Neuronal stem cell (in vitro differentiated cells): ENCODE measurements around the gene KRT15.

Source experiments
- DNase-seq: peaks from one replicate; pipeline ENCODE4 v3.0.0-alpha.2; 2013; ENCODE audit warnings: low spot score
- H2AFZ ChIP-seq: one replicate; pipeline ENCODE4 v1.6.1; 2013; ENCODE audit warnings: mild to moderate bottlenecking, low read length, inconsistent platforms
- H2AK5ac ChIP-seq: 2 replicates; pipeline ENCODE4 v1.6.1; 2013; ENCODE audit warnings: low read depth, mild to moderate bottlenecking, inconsistent platforms, low read length, moderate library complexity, mixed read lengths
- H2BK120ac ChIP-seq: 2 replicates; pipeline ENCODE4 v1.6.1; 2013; ENCODE audit warnings: low read depth, mild to moderate bottlenecking, inconsistent platforms, low read length, moderate library complexity, mixed read lengths
- H2BK12ac ChIP-seq: one replicate; pipeline ENCODE4 v1.6.1; 2013; ENCODE audit warnings: low read length, inconsistent platforms
- H2BK15ac ChIP-seq: 2 replicates; pipeline ENCODE4 v1.6.1; 2013; ENCODE audit warnings: mild to moderate bottlenecking, low read length, inconsistent platforms, mixed read lengths
- H2BK5ac ChIP-seq: one replicate; pipeline ENCODE4 v1.6.1; 2013; ENCODE audit warnings: inconsistent platforms, mild to moderate bottlenecking, low read length, moderate library complexity
- H3K14ac ChIP-seq: one replicate; pipeline ENCODE4 v1.6.1; 2013; ENCODE audit warnings: low read length, inconsistent platforms
- H3K18ac ChIP-seq: 2 replicates; pipeline ENCODE4 v1.6.1; 2013; ENCODE audit warnings: low read length, inconsistent platforms
- H3K23ac ChIP-seq: 2 replicates; pipeline ENCODE4 v1.6.1; 2013; ENCODE audit warnings: low read depth, mild to moderate bottlenecking, mixed read lengths, low read length, inconsistent platforms; ENCODE audit not compliant: poor library complexity
- H3K27ac ChIP-seq: replicated peaks from 3 replicates; pipeline ENCODE4 v1.5.1; 2013; ENCODE audit warnings: low read length, inconsistent platforms
- H3K27me3 ChIP-seq, 3 experiments: 2 replicates each; pipeline ENCODE4 v1.6.1; 2013; ENCODE audit warnings: low read length in 3 of 3, mild to moderate bottlenecking in 2 of 3, inconsistent platforms in 1 of 3, low read depth in 1 of 3, mixed read lengths in 1 of 3, moderate library complexity in 1 of 3; ENCODE audit not compliant: control insufficient read depth in 3 of 3, insufficient read depth in 3 of 3
- H3K36me3 ChIP-seq, 2 donors: replicated peaks in 1 of 2; 2 replicates each; pipeline ENCODE4 v1.6.1; 2013; ENCODE audit warnings: low read length in 2 of 2; ENCODE audit not compliant: control insufficient read depth in 2 of 2, insufficient read depth in 2 of 2
- H3K4ac ChIP-seq: 2 replicates; pipeline ENCODE4 v1.6.1; 2013; ENCODE audit warnings: inconsistent platforms, mild to moderate bottlenecking, low read length, moderate library complexity
- H3K4me1 ChIP-seq, 2 donors: 1 replicate in 1 of 2; 2 replicates in 1 of 2; pipeline ENCODE4 v1.6.1; 2013; ENCODE audit warnings: low read length in 2 of 2, low read depth in 1 of 2; ENCODE audit not compliant: control insufficient read depth in 2 of 2, insufficient read depth in 1 of 2
- H3K4me2 ChIP-seq: one replicate; pipeline ENCODE4 v1.6.1; 2013; ENCODE audit warnings: mild to moderate bottlenecking, low read length, inconsistent platforms; ENCODE audit not compliant: insufficient read depth, poor library complexity, severe bottlenecking
- H3K4me3 ChIP-seq, 2 donors: 2 replicates each; pipeline ENCODE4 v1.5.1; 2013; ENCODE audit warnings: low read length in 2 of 2, mild to moderate bottlenecking in 2 of 2, inconsistent platforms in 1 of 2, moderate library complexity in 1 of 2
- H3K79me1 ChIP-seq: one replicate; pipeline ENCODE4 v1.6.1; 2013; ENCODE audit warnings: low read depth, mild to moderate bottlenecking, inconsistent platforms, low read length, moderate library complexity
- H3K9ac ChIP-seq: one replicate; pipeline ENCODE4 v1.6.1; 2013; ENCODE audit warnings: mild to moderate bottlenecking, low read depth, low read length, inconsistent platforms; ENCODE audit not compliant: poor library complexity
- H3K9me3 ChIP-seq, 2 donors: replicated peaks in 1 of 2; 2 replicates each; pipeline versions ENCODE3 to v1.6.1; 2013; ENCODE audit warnings: low read length in 2 of 2, mild to moderate bottlenecking in 2 of 2, inconsistent platforms in 1 of 2, low read depth in 1 of 2, mixed read lengths in 1 of 2, moderate library complexity in 1 of 2; ENCODE audit not compliant: control insufficient read depth in 2 of 2, insufficient read depth in 1 of 2
- H4K8ac ChIP-seq: one replicate; pipeline ENCODE4 v1.6.1; 2013; ENCODE audit warnings: low read depth, mild to moderate bottlenecking, inconsistent platforms, low read length, moderate library complexity
- H4K91ac ChIP-seq: one replicate; pipeline ENCODE4 v1.6.1; 2013; ENCODE audit warnings: low read length, low read depth, mild to moderate bottlenecking, inconsistent platforms; ENCODE audit not compliant: poor library complexity
- WGBS, 2 donors: extraction: QIAGEN DNeasy Blood & Tissue Kit; methylation state at CpG; one replicate each; pipeline ENCODE4 v1.1.7; 2013; ENCODE audit warnings: missing lambda C conversion rate in 2 of 2, mixed read lengths in 1 of 2; ENCODE audit not compliant: insufficient read length in 2 of 2, insufficient replicate concordance in 1 of 2; ENCODE audit errors: extremely low coverage in 2 of 2; 5-methylcytosine and 5-hydroxymethylcytosine counted together

Gene KRT15

DNA sequence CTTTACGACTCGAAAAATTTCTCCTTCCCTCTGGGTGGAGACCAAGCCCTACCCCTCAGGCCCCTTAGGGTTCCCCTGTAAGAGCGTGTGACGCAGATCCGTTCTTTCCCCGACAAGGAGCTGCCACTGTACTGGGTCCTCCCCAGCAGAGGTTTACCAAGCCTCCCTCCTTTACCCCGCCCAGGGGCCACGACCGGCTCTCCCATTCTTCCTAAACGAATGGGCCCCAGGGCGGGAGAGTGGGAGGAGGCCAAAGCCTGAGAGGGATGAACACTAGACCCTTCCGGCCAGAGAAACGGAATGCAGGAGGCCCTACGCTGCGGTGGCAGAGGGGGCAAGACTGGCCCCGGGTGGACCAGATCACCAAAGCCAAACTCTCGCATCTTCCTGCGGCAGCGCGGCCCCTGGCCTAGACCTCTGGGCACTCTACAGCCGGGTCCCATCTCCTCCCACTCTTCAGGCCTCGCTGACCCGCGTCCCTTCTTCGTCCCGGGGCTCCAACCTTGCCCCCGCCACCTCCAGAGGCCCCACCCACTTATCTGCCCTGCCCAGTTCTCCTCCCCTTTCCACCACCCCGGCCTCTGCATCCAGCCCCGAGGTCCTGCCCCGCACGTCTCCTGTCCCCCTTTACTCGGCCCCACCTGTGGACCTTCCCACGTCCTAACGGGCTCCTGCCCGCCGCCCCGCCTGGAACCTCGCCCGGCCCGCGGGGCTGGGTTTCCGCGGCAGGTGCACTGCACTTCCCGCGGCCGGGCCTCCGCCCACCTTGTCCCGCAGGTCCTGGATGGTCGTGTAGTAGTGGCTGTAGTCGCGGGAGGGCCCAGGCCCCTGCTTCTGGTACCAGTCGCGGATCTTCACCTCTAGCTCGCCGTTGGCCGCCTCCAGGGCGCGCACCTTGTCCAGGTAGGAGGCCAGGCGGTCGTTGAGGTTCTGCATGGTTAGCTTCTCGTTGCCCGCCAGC, 8.7 kb upstream of the KRT15 start:
- Histone ChIP-seq H3K4me1 (peaks cover 0 to 19% of the 10 kb centered on the region in 2 donors), H3K4me2 (peak overlapping the region; percentile 87), H3K27me3 (peaks cover 0 to 77% (median 0%) of the 10 kb centered on the region in 3 experiments), H4K91ac (peak overlapping the region; percentile 95), H2BK15ac (peak overlapping the region; percentile 99), H3K27ac (peak overlapping the region; percentile 69), H2BK5ac (peak overlapping the region; percentile 97), H2BK120ac (peak overlapping the region; percentile 97), H3K23ac (peak overlapping the region; percentile 99), H3K4me3 (peak overlapping the region in 1 of 2 donors; percentile 94), H4K8ac (peak overlapping the region; percentile 93), H3K4ac (peak overlapping the region; percentile 94), H2AK5ac (peak overlapping the region; percentile 99), H2BK12ac (peak overlapping the region; percentile 88), H2AFZ (peak overlapping the region; percentile 61), H3K9ac (peak overlapping the region; percentile 99), H3K14ac (peak overlapping the region; percentile 100), H3K79me1 (peaks cover 5% of the 10 kb centered on the region), H3K36me3 (peaks cover 0 to 22% of the 10 kb centered on the region in 2 donors), H3K9me3 (no peaks in the 10 kb centered on the region), H3K18ac (peak overlapping the region; percentile 99)
- no CpG with 5 or more reads among the region's 62 CpGs for WGBS, 2 donors
- peak; percentile 26 for DNase-seq

DNA sequence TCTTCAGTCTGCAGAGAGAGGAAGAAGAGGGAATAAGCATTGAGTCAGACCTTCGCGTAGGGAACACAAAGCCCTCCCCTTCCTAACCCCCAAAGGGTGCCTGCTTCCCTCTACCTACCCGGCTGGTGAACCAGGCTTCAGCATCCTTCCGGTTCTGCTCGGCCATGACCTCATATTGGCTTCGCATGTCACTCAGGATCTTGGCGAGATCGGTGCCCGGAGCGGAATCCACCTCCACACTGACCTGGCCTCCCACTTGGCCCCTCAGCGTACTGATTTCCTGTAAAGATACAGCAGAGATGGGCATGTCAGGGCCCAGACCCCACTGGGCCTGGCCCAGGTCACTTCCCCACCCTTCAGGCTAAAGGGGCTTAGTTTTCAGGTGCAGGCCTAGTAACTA, 5.6 kb upstream of the KRT15 start:
- Histone ChIP-seq H3K36me3 (peaks cover 0 to 22% of the 10 kb centered on the region in 2 donors), H2BK15ac (no peak overlapping the region), H3K14ac (no peak overlapping the region), H2AFZ (no peak overlapping the region), H3K27me3 (peaks cover 0 to 49% (median 0%) of the 10 kb centered on the region in 3 experiments), H3K79me1 (peaks cover 5% of the 10 kb centered on the region), H2BK5ac (no peak overlapping the region), H3K4ac (no peak overlapping the region), H3K4me3 (no peak overlapping the region), H3K4me2 (no peak overlapping the region), H2AK5ac (no peak overlapping the region), H3K27ac (no peak overlapping the region), H2BK120ac (no peak overlapping the region), H3K9me3 (no peaks in the 10 kb centered on the region), H3K4me1 (peaks cover 0 to 12% of the 10 kb centered on the region in 2 donors), H3K18ac (no peak overlapping the region), H4K91ac (no peak overlapping the region), H4K8ac (no peak overlapping the region), H2BK12ac (no peak overlapping the region), H3K23ac (peak overlapping the region; percentile 46), H3K9ac (no peak overlapping the region)
- no CpG with 5 or more reads among the region's 11 CpGs for WGBS, 2 donors
- no peak for DNase-seq

- Histone ChIP-seq H2BK15ac (no peak overlapping the region), H3K4me2 (no peak overlapping the region), H4K8ac (no peak overlapping the region), H3K4me3 (no peak overlapping the region), H2BK120ac (peak overlapping the region; percentile 35), H3K4ac (no peak overlapping the region), H2BK5ac (no peak overlapping the region), H4K91ac (no peak overlapping the region), H3K36me3 (peaks cover 0 to 22% of the 10 kb centered on the region in 2 donors), H3K27ac (no peak overlapping the region), H3K9me3 (no peaks in the 10 kb centered on the region), H3K23ac (peak overlapping the region; percentile 66), H3K27me3 (peaks cover 0 to 45% (median 0%) of the 10 kb centered on the region in 3 experiments), H3K4me1 (peaks cover 0 to 8% of the 10 kb centered on the region in 2 donors), H3K9ac (no peak overlapping the region), H3K14ac (no peak overlapping the region), H3K79me1 (peaks cover 5% of the 10 kb centered on the region), H2BK12ac (no peak overlapping the region), H2AFZ (no peak overlapping the region), H3K18ac (no peak overlapping the region), H2AK5ac (no peak overlapping the region)
- no peak for DNase-seq
- WGBS, 2 donors = no CpG with 5 or more reads among the region's 19 CpGs
Observed at GRCh38 chr17:41523787-41524186, 5.1 kb upstream of the KRT15 start.

DNA sequence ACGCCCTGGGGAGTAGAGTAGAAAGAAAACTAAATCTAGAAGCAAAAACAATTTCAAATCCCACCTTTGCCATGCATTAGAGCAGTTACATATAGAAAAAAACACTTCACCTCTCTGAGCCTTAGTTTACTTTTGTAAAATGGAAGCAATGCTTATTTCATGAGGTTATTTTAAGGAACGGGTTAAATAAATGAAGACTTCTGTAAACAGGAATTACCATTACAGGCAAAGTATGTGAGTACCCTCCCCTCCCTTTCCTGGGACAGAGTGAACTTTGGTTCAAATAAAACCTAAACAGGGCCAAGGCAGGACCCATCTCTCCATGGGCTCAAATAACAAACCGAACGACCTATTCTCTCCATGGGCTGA, 4.5 kb upstream of the KRT15 start:
- WGBS, 2 donors = no CpG with 5 or more reads among the region's 4 CpGs

More for the DNA sequence above, 4.5 kb upstream of the KRT15 start:
- H3K27ac ChIP-seq = no peak overlapping the region
- H3K18ac ChIP-seq = no peak overlapping the region
- H3K27me3 ChIP-seq = peaks cover 0 to 40% (median 0%) of the 10 kb centered on the region in 3 experiments
- H2BK12ac ChIP-seq = no peak overlapping the region
- no peak overlapping the region for H2AK5ac ChIP-seq
- no peak overlapping the region for H2AFZ ChIP-seq
- no peak overlapping the region for H3K4me2 ChIP-seq
- H3K23ac ChIP-seq = no peak overlapping the region
- H4K91ac ChIP-seq = no peak overlapping the region
- no peak overlapping the region for H2BK5ac ChIP-seq
- H3K9me3 ChIP-seq = no peaks in the 10 kb centered on the region
- peaks cover 5% of the 10 kb centered on the region for H3K79me1 ChIP-seq
- H3K4me1 ChIP-seq = peaks cover 0 to 5% of the 10 kb centered on the region in 2 donors
- H3K36me3 ChIP-seq = peaks cover 0 to 22% of the 10 kb centered on the region in 2 donors
- H4K8ac ChIP-seq = no peak overlapping the region
- no peak overlapping the region for H2BK15ac ChIP-seq
- H3K4ac ChIP-seq = no peak overlapping the region
- H3K4me3 ChIP-seq = no peak overlapping the region
- H3K14ac ChIP-seq = no peak overlapping the region
- no peak overlapping the region for H2BK120ac ChIP-seq
- no peak overlapping the region for H3K9ac ChIP-seq
- no peak for DNase-seq
